Mesenchymal stem cell (in vitro differentiated cells and primary cell): ENCODE measurements around the gene DNER.

ENCODE experiments used
- DNase-seq: peaks from one replicate; pipeline ENCODE4 v3.0.0-alpha.2; 2013
- H2AFZ ChIP-seq: one replicate; pipeline ENCODE4 v1.6.1; 2013; ENCODE audit warnings: low read depth, mild to moderate bottlenecking, control low read depth, inconsistent platforms, low read length, moderate library complexity
- H2AK5ac ChIP-seq: 2 replicates; pipeline ENCODE4 v1.6.1; 2013; ENCODE audit warnings: low read length, moderate library complexity, mild to moderate bottlenecking, inconsistent platforms; ENCODE audit not compliant: severe bottlenecking
- H2BK120ac ChIP-seq: one replicate; pipeline ENCODE4 v1.6.1; 2013; ENCODE audit warnings: low read depth, mild to moderate bottlenecking, inconsistent platforms, low read length, moderate library complexity
- H2BK12ac ChIP-seq, 2 experiments: one replicate each; pipeline ENCODE4 v1.6.1; 2013; ENCODE audit warnings: inconsistent platforms in 2 of 2, low read length in 2 of 2, mild to moderate bottlenecking in 2 of 2, moderate library complexity in 2 of 2, control low read depth in 1 of 2
- H2BK15ac ChIP-seq: one replicate; pipeline ENCODE4 v1.6.1; 2013; ENCODE audit warnings: mild to moderate bottlenecking, low read depth, inconsistent platforms; ENCODE audit not compliant: poor library complexity, severe bottlenecking
- H2BK5ac ChIP-seq: 2 replicates; pipeline ENCODE4 v1.6.1; 2013; ENCODE audit warnings: low read depth, mild to moderate bottlenecking, low read length, control low read depth, inconsistent platforms; ENCODE audit not compliant: poor library complexity, severe bottlenecking
- H3K14ac ChIP-seq, 2 experiments: one replicate each; pipeline ENCODE4 v1.6.1; 2013; ENCODE audit warnings: inconsistent platforms in 2 of 2, low read length in 2 of 2, control low read depth in 1 of 2, mild to moderate bottlenecking in 1 of 2, moderate library complexity in 1 of 2
- H3K18ac ChIP-seq, 2 experiments: one replicate each; pipeline ENCODE4 v1.6.1; 2013; ENCODE audit warnings: inconsistent platforms in 2 of 2, low read length in 2 of 2, control low read depth in 1 of 2, low read depth in 1 of 2, mild to moderate bottlenecking in 1 of 2
- H3K23ac ChIP-seq, 2 experiments: one replicate each; pipeline ENCODE4 v1.6.1; 2013; ENCODE audit warnings: inconsistent platforms in 2 of 2, low read length in 2 of 2, mild to moderate bottlenecking in 2 of 2, moderate library complexity in 2 of 2, control low read depth in 1 of 2
- H3K27ac ChIP-seq: 2 replicates; pipeline ENCODE4 v1.5.1; 2013; ENCODE audit warnings: mild to moderate bottlenecking, moderate library complexity, low read length, control low read depth, inconsistent platforms; ENCODE audit not compliant: poor library complexity, severe bottlenecking
- H3K27me3 ChIP-seq, 2 experiments: 2 replicates each; pipeline versions ENCODE4 v1.6.1 to v1.7.0; 2013; ENCODE audit warnings: low read length in 2 of 2, mild to moderate bottlenecking in 2 of 2, moderate library complexity in 2 of 2, control low read depth in 1 of 2, inconsistent platforms in 1 of 2; ENCODE audit not compliant: control insufficient read depth in 1 of 2, insufficient read depth in 1 of 2
- H3K36me3 ChIP-seq, 2 experiments: 2 replicates each; pipeline versions ENCODE4 v1.6.1 to v1.7.0; 2013; ENCODE audit warnings: low read length in 2 of 2, control low read depth in 1 of 2, inconsistent platforms in 1 of 2, low read depth in 1 of 2, mild to moderate bottlenecking in 1 of 2; ENCODE audit not compliant: insufficient read depth in 2 of 2, control insufficient read depth in 1 of 2
- H3K4ac ChIP-seq, 2 experiments: one replicate each; pipeline ENCODE4 v1.6.1; 2013; ENCODE audit warnings: inconsistent platforms in 2 of 2, low read length in 2 of 2, mild to moderate bottlenecking in 2 of 2, moderate library complexity in 2 of 2, control low read depth in 1 of 2, low read depth in 1 of 2
- H3K4me1 ChIP-seq: 2 replicates; pipeline ENCODE4 v1.6.1; 2013; ENCODE audit warnings: low read depth, low read length, control low read depth; ENCODE audit not compliant: control insufficient read depth, insufficient read depth
- H3K4me2 ChIP-seq: 2 replicates; pipeline ENCODE4 v1.6.1; 2013; ENCODE audit warnings: low read length, mild to moderate bottlenecking, inconsistent platforms; ENCODE audit not compliant: poor library complexity, severe bottlenecking
- H3K4me3 ChIP-seq, 2 experiments: 2 replicates each; pipeline versions ENCODE4 v1.5.1 to v1.7.0; 2013; ENCODE audit warnings: low read length in 2 of 2, mild to moderate bottlenecking in 2 of 2, control low read depth in 1 of 2, low read depth in 1 of 2; ENCODE audit not compliant: insufficient read depth in 1 of 2
- H3K79me1 ChIP-seq: replicated peaks from 2 replicates; pipeline ENCODE4 v1.6.1; 2013; ENCODE audit warnings: mild to moderate bottlenecking, control low read depth, low read length, inconsistent platforms; ENCODE audit not compliant: poor library complexity, severe bottlenecking
- H3K9ac ChIP-seq: 2 replicates; pipeline ENCODE4 v1.7.0; 2013; ENCODE audit warnings: mild to moderate bottlenecking, low read length, moderate library complexity
- H3K9me3 ChIP-seq: 2 replicates; pipeline ENCODE4 v1.7.0; 2013; ENCODE audit warnings: mild to moderate bottlenecking, low read length; ENCODE audit not compliant: control insufficient read depth
- H4K8ac ChIP-seq: one replicate; pipeline ENCODE4 v1.6.1; 2013; ENCODE audit warnings: inconsistent platforms, mild to moderate bottlenecking, low read length, moderate library complexity
- H4K91ac ChIP-seq: one replicate; pipeline ENCODE4 v1.6.1; 2013; ENCODE audit warnings: mild to moderate bottlenecking, low read length, inconsistent platforms
- WGBS: methylation state at CpG from one replicate; pipeline ENCODE4 v1.1.7; 2013; ENCODE audit warnings: mixed read lengths; 5-methylcytosine and 5-hydroxymethylcytosine counted together

DNER gene

DNA sequence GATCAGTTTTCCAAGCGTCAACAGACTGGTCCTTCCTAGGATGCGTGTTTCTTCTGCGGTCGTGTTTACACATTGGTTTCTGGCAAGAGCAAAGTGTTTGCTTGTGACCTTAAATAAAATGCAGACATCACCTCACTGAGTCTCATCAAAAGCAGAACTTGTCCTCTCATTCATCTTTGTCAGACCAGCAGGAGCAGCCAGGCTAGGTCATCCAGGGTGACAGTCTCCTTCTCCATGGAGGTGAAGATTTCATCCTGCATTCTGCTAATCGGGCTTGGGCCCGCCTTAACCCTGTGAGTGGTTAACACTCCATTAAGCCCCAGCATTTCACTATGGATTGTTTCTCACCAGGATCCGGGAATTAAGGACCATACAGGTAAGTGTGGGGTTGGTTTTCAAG lies 379.0 kb downstream of the DNER start:
- DNase-seq: no peak
- no peak overlapping the region for H2BK15ac ChIP-seq
- 85% methylated on average over 6 of the region's 7 CpGs for WGBS

DNA sequence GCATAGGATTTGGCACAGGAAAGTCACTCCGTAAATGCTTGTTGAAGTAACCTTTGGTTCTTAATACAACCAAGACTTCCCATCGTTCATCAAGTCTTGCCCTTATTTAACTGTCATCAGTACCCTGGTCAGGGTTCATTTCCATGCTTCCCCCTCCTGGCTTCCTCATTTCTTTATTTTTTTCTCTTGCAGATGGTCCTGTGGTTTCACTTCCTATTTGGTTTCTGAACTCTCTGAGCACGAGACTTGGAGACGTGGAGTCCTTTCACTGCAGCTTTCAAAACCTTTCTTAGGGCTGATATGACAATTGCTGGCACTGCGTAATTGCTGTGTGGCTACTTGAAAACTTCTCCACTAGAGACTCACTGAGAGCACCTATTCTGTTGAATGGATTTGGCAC lies 383.4 kb downstream of the DNER start:
- no peaks in the 10 kb centered on the region for H3K9me3 ChIP-seq

More for the DNA sequence above, 379.0 kb downstream of the DNER start:
- Histone ChIP-seq H3K4me1 (no peaks in the 10 kb centered on the region), H3K23ac (no peak overlapping the region), H3K36me3 (no peaks in the 10 kb centered on the region), H3K27me3 (no peaks in the 10 kb centered on the region), H3K79me1 (no peaks in the 10 kb centered on the region), H3K14ac (no peak overlapping the region), H3K9ac (no peak overlapping the region), H4K8ac (no peak overlapping the region), H3K4ac (no peak overlapping the region), H2AK5ac (no peak overlapping the region), H3K4me3 (no peak overlapping the region), H3K27ac (no peak overlapping the region), H2AFZ (no peak overlapping the region), H2BK120ac (no peak overlapping the region), H2BK12ac (no peak overlapping the region), H2BK5ac (no peak overlapping the region), H3K9me3 (no peaks in the 10 kb centered on the region), H4K91ac (no peak overlapping the region), H3K18ac (no peak overlapping the region), H3K4me2 (no peak overlapping the region)

DNA sequence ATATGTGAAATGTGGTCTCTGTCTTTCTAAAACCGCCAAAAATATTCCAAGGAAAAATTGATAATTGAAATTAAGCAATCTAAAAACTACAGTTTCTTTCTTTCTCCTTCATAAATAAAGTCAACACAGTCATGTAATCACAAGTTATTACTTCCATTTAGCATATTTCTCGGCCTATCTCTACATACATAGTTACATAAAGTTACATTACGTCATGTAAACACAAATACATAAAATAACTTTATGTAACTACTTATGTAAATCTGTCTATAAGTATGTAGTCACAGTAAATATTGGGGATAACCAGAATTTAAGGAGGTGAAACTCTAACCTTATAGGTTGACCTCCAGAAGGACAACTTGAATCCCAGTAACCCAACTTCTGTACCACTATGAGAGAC lies 394.8 kb downstream of the DNER start:
- no peak overlapping the region for H3K4me2 ChIP-seq
- no peak overlapping the region for H2BK12ac ChIP-seq
- H3K36me3 ChIP-seq: no peaks in the 10 kb centered on the region
- no peak overlapping the region for H3K4ac ChIP-seq
- no peak overlapping the region for H2AFZ ChIP-seq
- H2AK5ac ChIP-seq: no peak overlapping the region
- H3K4me3 ChIP-seq: no peak overlapping the region
- H4K8ac ChIP-seq: no peak overlapping the region
- H3K27ac ChIP-seq: no peak overlapping the region
- H2BK15ac ChIP-seq: no peak overlapping the region
- no peaks in the 10 kb centered on the region for H3K4me1 ChIP-seq
- H2BK5ac ChIP-seq: no peak overlapping the region
- no peak overlapping the region for H2BK120ac ChIP-seq
- 33% methylated on average over 1 of the region's 3 CpGs for WGBS
- no peak overlapping the region for H3K9ac ChIP-seq
- no peak overlapping the region for H3K18ac ChIP-seq
- H3K14ac ChIP-seq: no peak overlapping the region
- H3K9me3 ChIP-seq: no peaks in the 10 kb centered on the region
- DNase-seq: no peak
- no peaks in the 10 kb centered on the region for H3K27me3 ChIP-seq
- H4K91ac ChIP-seq: no peak overlapping the region
- H3K23ac ChIP-seq: no peak overlapping the region
- H3K79me1 ChIP-seq: no peaks in the 10 kb centered on the region

More for the DNA sequence above, 383.4 kb downstream of the DNER start:
- WGBS: 52% methylated on average over 5 of the region's 5 CpGs
- no peak overlapping the region for H2AFZ ChIP-seq
- no peak overlapping the region for H3K18ac ChIP-seq
- no peak overlapping the region for H2BK120ac ChIP-seq
- no peaks in the 10 kb centered on the region for H3K4me1 ChIP-seq
- H3K9ac ChIP-seq: no peak overlapping the region
- no peak overlapping the region for H3K4me2 ChIP-seq
- H3K4me3 ChIP-seq: no peak overlapping the region
- no peak overlapping the region for H3K14ac ChIP-seq
- no peak overlapping the region for H3K4ac ChIP-seq
- no peak overlapping the region for H3K23ac ChIP-seq
- no peak overlapping the region for H2BK12ac ChIP-seq
- DNase-seq: no peak
- H2AK5ac ChIP-seq: no peak overlapping the region
- no peaks in the 10 kb centered on the region for H3K79me1 ChIP-seq
- H3K27me3 ChIP-seq: no peaks in the 10 kb centered on the region
- H2BK15ac ChIP-seq: no peak overlapping the region
- no peak overlapping the region for H3K27ac ChIP-seq
- H4K8ac ChIP-seq: no peak overlapping the region
- H3K36me3 ChIP-seq: no peaks in the 10 kb centered on the region
- no peak overlapping the region for H4K91ac ChIP-seq
- H2BK5ac ChIP-seq: no peak overlapping the region

DNA sequence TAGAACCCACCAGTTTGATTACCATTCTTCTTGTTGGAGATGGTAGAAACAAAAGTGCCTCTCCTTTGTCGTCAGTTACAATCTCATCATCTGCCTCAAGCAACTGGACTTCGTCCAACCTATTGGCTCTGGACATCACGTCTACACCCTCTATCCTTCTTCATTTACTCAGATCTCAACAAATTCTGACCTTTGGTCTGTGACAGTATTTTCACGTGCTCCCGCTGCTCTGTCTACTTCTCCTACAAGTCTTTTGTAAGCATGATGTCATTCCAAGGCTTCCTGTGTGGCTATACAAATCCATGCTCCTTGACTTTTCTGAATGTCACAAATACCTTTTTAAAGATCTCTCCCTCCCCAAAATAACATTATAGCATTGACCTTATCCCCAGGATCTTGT lies 400.2 kb downstream of the DNER start:
- Histone ChIP-seq H2BK15ac (no peak overlapping the region), H3K27ac (no peak overlapping the region), H3K23ac (no peak overlapping the region), H3K9me3 (no peaks in the 10 kb centered on the region), H3K36me3 (no peaks in the 10 kb centered on the region), H3K18ac (no peak overlapping the region), H2BK12ac (no peak overlapping the region), H2AFZ (no peak overlapping the region), H3K9ac (peak overlapping the region; percentile 78), H3K4me1 (no peaks in the 10 kb centered on the region), H4K91ac (no peak overlapping the region), H4K8ac (no peak overlapping the region), H3K4me2 (no peak overlapping the region), H3K4me3 (peak overlapping the region in 1 of 2 experiments; percentile 9), H3K79me1 (no peaks in the 10 kb centered on the region), H3K14ac (no peak overlapping the region), H3K4ac (no peak overlapping the region), H2BK5ac (no peak overlapping the region), H2BK120ac (no peak overlapping the region), H3K27me3 (no peaks in the 10 kb centered on the region), H2AK5ac (no peak overlapping the region)
- DNase-seq: no peak
- WGBS: 78% methylated on average over 5 of the region's 5 CpGs
